HCT116 (cell line): ENCODE results near the gene TLCD3B. TPM values are rescaled to one million over a fixed set of nuclear protein-coding genes. Genes with fewer than 3 reads are reported as not detected.

Experiments
- ATAC-seq: fragments of 200-7000 bp; cut with Tn5 transposase; 2 replicates; pipeline ENCODE4 v1.9.1; 2020; ENCODE audit warnings: mild to moderate bottlenecking, moderate library complexity
- BruUV-seq: library from RNA; stranded (reverse); fragments of 400-500 nt; replicated peaks from 2 replicates; lab custom pipeline; 2021; lab: Mats Ljungman, UMichigan
- CTCF ChIA-PET: fragments of 300-600 bp; sonication (Branson Sonifier 250); formaldehyde crosslinking; loops from one replicate; lab custom pipeline; 2021; ENCODE audit warnings: antibody characterized with exemption; lab: Charles Lee
- POLR2A ChIA-PET: fragments of 300-600, 350-600 bp; sonication (Branson Sonifier 250); formaldehyde crosslinking; loops from one replicate; lab custom pipeline; 2021; ENCODE audit warnings: antibody characterized with exemption; lab: Charles Lee
- RAD21 ChIA-PET, 2 experiments: fragments of 300-600 bp; sonication (Branson Sonifier 250); formaldehyde crosslinking; loops; one replicate each; lab custom pipeline; 2023; ENCODE audit warnings: low total read pairs in 2 of 2; ENCODE audit not compliant: uncharacterized antibody in 2 of 2, unreplicated experiment in 2 of 2, low non-redundant PET in 1 of 2; lab: Charles Lee
- DNase-seq: peaks from one replicate; pipeline ENCODE4 v3.0.0-alpha.2; 2010; ENCODE audit warnings: low read depth, low spot score
- H2AFZ ChIP-seq: fragments of 200-600 bp; shearing (Covaris generic), sonication (generic); 2 replicates; pipeline ENCODE4 v1.6.1; 2017; ENCODE audit warnings: low read depth, mixed run types, mixed read lengths, antibody characterized with exemption, low read length; ENCODE audit not compliant: poor library complexity, severe bottlenecking
- H3K27ac ChIP-seq: 2 replicates; pipeline ENCODE4 v1.5.1; 2012; ENCODE audit warnings: low read depth, low read length
- H3K27me3 ChIP-seq: fragments of 200-600 bp; sonication (generic); 2 replicates; pipeline ENCODE4 v1.6.1; 2016; ENCODE audit warnings: mixed run types, low read length, mixed read lengths; ENCODE audit not compliant: insufficient read depth
- H3K36me3 ChIP-seq, 2 experiments: fragments of 200-500 bp in 1 of 2; fragments of 200-600 bp in 1 of 2; sonication (Bioruptor generic) in 1 of 2; sonication (generic) in 1 of 2; 2 replicates each; pipeline versions ENCODE4 v1.5.1 to v1.6.1; 2014 to 2016; ENCODE audit warnings: low read length in 2 of 2, inconsistent platforms in 1 of 2, mixed read lengths in 1 of 2, mixed run types in 1 of 2; ENCODE audit not compliant: insufficient read depth in 2 of 2, control insufficient read depth in 1 of 2
- H3K4me1 ChIP-seq, 2 experiments: fragments of 200-600 bp in 1 of 2; sonication (generic) in 1 of 2; 2 replicates each; pipeline versions ENCODE4 v1.5.1 to v1.6.1; 2012 to 2017; ENCODE audit warnings: low read length in 2 of 2, inconsistent platforms in 1 of 2, mild to moderate bottlenecking in 1 of 2, mixed read lengths in 1 of 2, mixed run types in 1 of 2, moderate library complexity in 1 of 2; ENCODE audit not compliant: insufficient read depth in 2 of 2, control insufficient read depth in 1 of 2
- H3K4me2 ChIP-seq: fragments of 200-600 bp; sonication (generic); 2 replicates; pipeline ENCODE4 v1.6.1; 2017; ENCODE audit warnings: mixed run types, low read length, mixed read lengths
- H3K4me3 ChIP-seq, 2 experiments: fragments of 200-600 bp in 1 of 2; sonication (generic) in 1 of 2; replicated peaks in 1 of 2; 2 replicates each; pipeline ENCODE4 v1.5.1; 2011 to 2016; ENCODE audit warnings: low read length in 2 of 2, control low read depth in 1 of 2, low read depth in 1 of 2, mild to moderate bottlenecking in 1 of 2, mixed read lengths in 1 of 2, mixed run types in 1 of 2
- H3K79me2 ChIP-seq: fragments of 200-600 bp; sonication (generic); 2 replicates; pipeline ENCODE4 v1.6.1; 2017; ENCODE audit warnings: mild to moderate bottlenecking, mixed run types, low read length, moderate library complexity, mixed read lengths; ENCODE audit not compliant: insufficient read depth
- H3K9ac ChIP-seq: fragments of 200-600 bp; sonication (generic); 2 replicates; pipeline ENCODE4 v1.6.1; 2016; ENCODE audit warnings: low read length, mixed read lengths
- H3K9me2 ChIP-seq: fragments of 200-600 bp; sonication (generic), shearing (Covaris generic); 2 replicates; pipeline ENCODE4 v1.6.1; 2017; ENCODE audit warnings: mixed run types, mild to moderate bottlenecking, moderate library complexity; ENCODE audit not compliant: insufficient read depth
- H3K9me3 ChIP-seq, 2 experiments: fragments of 200-500 bp in 1 of 2; fragments of 200-600 bp in 1 of 2; sonication (Bioruptor generic) in 1 of 2; sonication (generic) in 1 of 2; 2 replicates each; pipeline ENCODE4 v1.6.1; 2014 to 2017; ENCODE audit warnings: low read length in 2 of 2, mixed read lengths in 2 of 2, inconsistent platforms in 1 of 2, low read depth in 1 of 2, mild to moderate bottlenecking in 1 of 2, mixed run types in 1 of 2, moderate library complexity in 1 of 2; ENCODE audit not compliant: control insufficient read depth in 1 of 2, insufficient read depth in 1 of 2
- H4K20me1 ChIP-seq: fragments of 200-600 bp; sonication (generic), shearing (Covaris generic); 2 replicates; pipeline ENCODE4 v1.6.1; 2017; ENCODE audit warnings: mixed run types, mild to moderate bottlenecking, moderate library complexity; ENCODE audit not compliant: insufficient read depth
- CEBPB ChIP-seq: IDR thresholded peaks from 2 replicates; pipeline ENCODE4 v1.6.1; 2012; ENCODE audit warnings: low read depth
- EGR1 ChIP-seq: IDR thresholded peaks from 2 replicates; pipeline ENCODE4 v1.6.1; 2012; ENCODE audit warnings: low read depth
- ELF1 ChIP-seq: IDR thresholded peaks from 2 replicates; pipeline ENCODE4 v1.6.1; 2012; ENCODE audit warnings: low read depth, borderline replicate concordance
- EZH2phosphoT487 ChIP-seq: fragments of 200-600 bp; IDR thresholded peaks from 2 replicates; pipeline ENCODE4 v1.6.1; 2018; ENCODE audit warnings: antibody characterized with exemption, borderline replicate concordance
- FOSL1 ChIP-seq: IDR thresholded peaks from 2 replicates; pipeline ENCODE4 v1.6.1; 2012; ENCODE audit warnings: low read depth
- JUND ChIP-seq: IDR thresholded peaks from 2 replicates; pipeline ENCODE4 v1.6.1; 2012
- MAX ChIP-seq: IDR thresholded peaks from 2 replicates; pipeline ENCODE4 v1.6.1; 2012
- POLR2AphosphoS5 ChIP-seq: IDR thresholded peaks from 2 replicates; pipeline ENCODE4 v1.6.1; 2011; ENCODE audit warnings: mild to moderate bottlenecking, low read depth, low read length, moderate library complexity
- REST ChIP-seq: IDR thresholded peaks from 2 replicates; pipeline ENCODE4 v1.6.1; 2012; ENCODE audit warnings: low read depth
- SIN3A ChIP-seq: IDR thresholded peaks from 2 replicates; pipeline ENCODE4 v1.6.1; 2012; ENCODE audit warnings: low read depth
- TCF7L2 ChIP-seq: IDR thresholded peaks from 2 replicates; pipeline ENCODE4 v1.7.0; 2011; ENCODE audit warnings: borderline replicate concordance, inconsistent platforms; ENCODE audit not compliant: insufficient read depth, insufficient read length; ENCODE audit errors: extremely low read depth
- YY1 ChIP-seq: IDR thresholded peaks from 2 replicates; pipeline ENCODE4 v1.6.1; 2011; ENCODE audit warnings: low read length, low read depth, moderate library complexity, mild to moderate bottlenecking; ENCODE audit not compliant: insufficient replicate concordance; ENCODE audit errors: extremely low read depth
- ZNF274 ChIP-seq: fragments of 200-500 bp; sonication (Bioruptor generic); IDR thresholded peaks from 2 replicates; pipeline ENCODE4 v1.6.1; 2014; ENCODE audit warnings: mild to moderate bottlenecking, low read depth, low read length, inconsistent platforms
- intact Hi-C: fragments of 100-400 bp; cut with micrococcal nuclease; formaldehyde crosslinking; loops from 2 replicates; pipeline ENCODE4 v1.10.0; 2022
- total RNA-seq: library from RNA; stranded (reverse); gene quantifications from one replicate; pipeline ENCODE4 v1.2.1, GENCODE V29; 2021; ENCODE audit not compliant: unreplicated experiment

Gene TLCD3B
- total RNA-seq, 1 experiment from 2014 or later = 1.0 TPM

GRCh38 chr16:30051518-30051917 is 20.4 kb upstream of the TLCD3B start (continued):
- TF ChIP-seq SIN3A (no peak), TCF7L2 (no peak), MAX (no peak), ZNF274 (no peak)

DNA sequence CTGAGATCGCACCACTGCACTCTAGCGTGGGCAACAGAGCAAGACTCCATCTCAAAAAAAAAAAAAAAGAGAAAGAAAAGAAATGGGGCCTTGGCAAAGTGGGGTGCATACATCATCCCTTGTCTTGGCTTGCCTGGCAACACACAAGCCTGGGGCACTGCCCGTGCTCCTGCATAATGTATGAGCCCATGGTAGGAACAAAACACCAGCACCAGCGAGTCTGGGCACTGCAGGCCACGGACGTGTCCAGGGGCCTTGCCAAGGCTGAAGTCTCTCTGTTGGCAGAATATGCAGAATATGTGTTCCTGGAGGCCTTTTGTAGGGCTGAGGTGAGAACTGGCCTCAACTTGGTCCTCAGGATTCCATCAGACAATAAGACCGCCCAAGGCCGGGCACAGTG is 18.8 kb upstream of the TLCD3B start:
- Histone ChIP-seq H3K79me2 (peaks cover 7% of the 10 kb centered on the region), H3K9me3 (no peaks in the 10 kb centered on the region), H3K9ac (no peak overlapping the region), H4K20me1 (no peaks in the 10 kb centered on the region), H3K4me3 (no peak overlapping the region), H3K27me3 (no peaks in the 10 kb centered on the region), H3K9me2 (no peaks in the 10 kb centered on the region), H3K36me3 (no peaks in the 10 kb centered on the region), H3K4me1 (peaks cover 13 to 48% of the 10 kb centered on the region in 2 experiments; a peak in 3 of 4 replicates), H3K27ac (no peak overlapping the region), H2AFZ (no peak overlapping the region), H3K4me2 (no peak overlapping the region)
- POLR2A ChIA-PET = no interaction called here
- TF ChIP-seq ELF1 = no peak
- TF ChIP-seq EGR1 = no peak
- TF ChIP-seq TCF7L2 = no peak
- TF ChIP-seq EZH2phosphoT487 = no peak
- TF ChIP-seq YY1 = no peak
- TF ChIP-seq POLR2AphosphoS5 = no peak
- TF ChIP-seq JUND = no peak
- no peak for TF ChIP-seq SIN3A
- no peak for TF ChIP-seq FOSL1
- no peak for TF ChIP-seq REST
- TF ChIP-seq CEBPB = no peak
- CTCF ChIA-PET = interaction anchor here (2.8 kb wide), 1 partner anchor 17 kb away, joined by 8 read pairs; no protein-coding TSS in a partner anchor
- intact Hi-C loops = no loop called here
- no peak for DNase-seq
- RAD21 ChIA-PET = no interaction called here
- no TSS peak for BruUV-seq
- no peak for ATAC-seq
